GM12878 (cell line): ENCODE results near the gene DPP6. TPM values are rescaled to one million over a fixed set of nuclear protein-coding genes. Genes with fewer than 3 reads are reported as not detected.

Experiments
- ATAC-seq: fragments of 200-7000 bp; cut with Tn5 transposase; 3 replicates; pipeline ENCODE4 v1.9.1; 2020; ENCODE audit warnings: mild to moderate bottlenecking, moderate library complexity
- BruUV-seq: library from RNA; stranded (reverse); fragments of 400-500 nt; replicated peaks from 2 replicates; lab custom pipeline; 2021; lab: Mats Ljungman, UMichigan
- CTCF ChIA-PET: fragments of 300-600 bp; sonication (Branson Sonifier 250); formaldehyde crosslinking; extraction: SDS; loops from one replicate; lab custom pipeline; 2021; ENCODE audit warnings: inconsistent platforms; lab: Yijun Ruan, JAX
- POLR2A ChIA-PET: fragments of 350-600 bp; formaldehyde crosslinking; extraction: SDS; loops from one replicate; lab custom pipeline; 2021; ENCODE audit warnings: inconsistent platforms; lab: Charles Lee
- RAD21 ChIA-PET: fragments of 300-600 bp; sonication (Branson Sonifier 250); formaldehyde crosslinking; loops from one replicate; lab custom pipeline; 2023; ENCODE audit warnings: antibody characterized with exemption; ENCODE audit not compliant: unreplicated experiment; lab: Charles Lee
- SMC1A ChIA-PET: fragments of 300-600 bp; sonication (Branson Sonifier 250); formaldehyde crosslinking; loops from one replicate; lab custom pipeline; 2023; ENCODE audit not compliant: unreplicated experiment, uncharacterized antibody; lab: Charles Lee
- DNase-seq: peaks from one replicate; pipeline ENCODE4 v3.0.0-alpha.2; 2011; ENCODE audit warnings: low read depth, low spot score
- FAIRE-seq: peaks from 3 replicates; lab custom pipeline; 2011; peaks lifted over from hg19 to GRCh38; lab: Jason Lieb, UNC
- H2AFZ ChIP-seq: 2 replicates; pipeline ENCODE4 v1.6.0; 2011; ENCODE audit warnings: low read depth, low read length, control low read depth; ENCODE audit not compliant: control insufficient read depth
- H3K27ac ChIP-seq: 2 replicates; pipeline ENCODE4 v1.5.1; 2011; ENCODE audit warnings: control low read depth; ENCODE audit not compliant: control insufficient read depth, insufficient read depth
- H3K27me3 ChIP-seq, 2 experiments: replicated peaks in 1 of 2; 2 replicates each; pipeline versions ENCODE4 v1.6.0 to v1.6.1; 2011; ENCODE audit warnings: low read length in 1 of 2; ENCODE audit not compliant: control insufficient read depth in 2 of 2, insufficient read depth in 2 of 2
- H3K36me3 ChIP-seq, 2 experiments: 2 replicates each; pipeline ENCODE4 v1.5.1; 2011; ENCODE audit warnings: low read length in 1 of 2; ENCODE audit not compliant: control insufficient read depth in 2 of 2, insufficient read depth in 2 of 2
- H3K4me1 ChIP-seq: 2 replicates; pipeline ENCODE4 v1.6.1; 2011; ENCODE audit warnings: mild to moderate bottlenecking, low read length, moderate library complexity, mixed read lengths; ENCODE audit not compliant: control insufficient read depth, insufficient read depth
- H3K4me2 ChIP-seq: 2 replicates; pipeline ENCODE4 v1.6.0; 2011; ENCODE audit warnings: control low read depth; ENCODE audit not compliant: control insufficient read depth, insufficient read depth
- H3K4me3 ChIP-seq: fragments of 200-600 bp; sonication (generic); 2 replicates; pipeline ENCODE4 v1.5.1; 2016
- H3K79me2 ChIP-seq: 2 replicates; pipeline ENCODE4 v1.6.0; 2011; ENCODE audit warnings: low read length; ENCODE audit not compliant: control insufficient read depth, insufficient read depth
- H3K9ac ChIP-seq: 2 replicates; pipeline ENCODE4 v1.8.0; 2011; ENCODE audit warnings: low read length, control low read depth, mixed read lengths; ENCODE audit not compliant: control insufficient read depth, insufficient read depth
- H3K9me3 ChIP-seq: replicated peaks from 3 replicates; pipeline ENCODE4 v1.5.1; 2011; ENCODE audit warnings: mild to moderate bottlenecking, low read length; ENCODE audit not compliant: control insufficient read depth, insufficient read depth
- H4K20me1 ChIP-seq: 2 replicates; pipeline ENCODE4 v1.6.0; 2011; ENCODE audit not compliant: control insufficient read depth, insufficient read depth
- CHD4 ChIP-seq: fragments of 200-600 bp; sonication (generic); IDR thresholded peaks from 2 replicates; pipeline ENCODE4 v1.6.1; 2016; ENCODE audit warnings: mild to moderate bottlenecking
- ETV6 ChIP-seq, 2 experiments: fragments of 450-650 bp in 1 of 2; IDR thresholded peaks in 1 of 2; conservative IDR thresholded peaks in 1 of 2; 2 replicates each; pipeline ENCODE4 v1.6.1; 2014; ENCODE audit warnings: antibody characterized with exemption in 1 of 2, borderline replicate concordance in 1 of 2, low read depth in 1 of 2, mild to moderate bottlenecking in 1 of 2, moderate library complexity in 1 of 2
- FOXK2 ChIP-seq: fragments of 450-650 bp; IDR thresholded peaks from 2 replicates; pipeline ENCODE4 v1.6.1; 2017; ENCODE audit warnings: mild to moderate bottlenecking, moderate library complexity
- HDAC2 ChIP-seq: fragments of 200-600 bp; sonication (generic); IDR thresholded peaks from 2 replicates; pipeline ENCODE4 v1.6.1; 2017
- MTA2 ChIP-seq: fragments of 450-650 bp; IDR thresholded peaks from 2 replicates; pipeline ENCODE4 v1.6.1; 2016; ENCODE audit warnings: low read depth, mild to moderate bottlenecking, moderate library complexity
- NBN ChIP-seq: fragments of 450-650 bp; IDR thresholded peaks from 2 replicates; pipeline ENCODE4 v1.6.1; 2016
- RCOR1 ChIP-seq: conservative IDR thresholded peaks from 2 replicates; pipeline ENCODE4 v1.6.1; 2012; ENCODE audit warnings: low read depth, low read length, improper control_type of control experiment
- STAT1 ChIP-seq: fragments of 450-650 bp; conservative IDR thresholded peaks from 2 replicates; pipeline ENCODE4 v1.6.1; 2014; ENCODE audit warnings: antibody characterized with exemption, mild to moderate bottlenecking
- USF2 ChIP-seq: IDR thresholded peaks from 2 replicates; pipeline ENCODE4 v1.6.1; 2011; ENCODE audit warnings: low read depth, low read length, improper control_type of control experiment, borderline replicate concordance
- ZBTB4 ChIP-seq: fragments of 450-650 bp; formaldehyde crosslinking; IDR thresholded peaks from 2 replicates; pipeline ENCODE4 v1.4.0; 2022; ENCODE audit warnings: mild to moderate bottlenecking, moderate library complexity
- ZNF592 ChIP-seq: fragments of 450-650 bp; IDR thresholded peaks from 2 replicates; pipeline ENCODE4 v1.6.1; 2017; ENCODE audit warnings: mild to moderate bottlenecking, moderate library complexity
- WGBS: methylation state at CpG from one replicate; pipeline ENCODE4 v1.1.6; 2016; ENCODE audit warnings: low lambda C conversion rate; ENCODE audit not compliant: insufficient replicate concordance, insufficient coverage; ENCODE audit errors: missing lambda C conversion rate; 5-methylcytosine and 5-hydroxymethylcytosine counted together
- in situ Hi-C: fragments of 300-500 bp; cut with MboI; formaldehyde crosslinking; loops from 9 replicates; pipeline ENCODE4 v1.14.3; 2018; ENCODE audit warnings: mixed read lengths
- intact Hi-C: fragments of 100-400 bp; cut with micrococcal nuclease; formaldehyde crosslinking; loops from one replicate; pipeline ENCODE4 v1.14.2; 2022; ENCODE audit not compliant: unreplicated experiment
- polyA plus RNA-seq, 11 experiments: library from polyadenylated mRNA; depleted of rRNA in 4 of 11; unstranded in 6 of 11; stranded (reverse) in 5 of 11; fragments of >200 nt; fragmentation: Nextera tagmentation in 4 of 11; fragmentation: Illumina TruSeq in 1 of 11; extraction: Ambion mirVana in 4 of 11; extraction: Trizol in 1 of 11; gene quantifications; 1 replicate in 1 of 11; 2 replicates in 10 of 11; pipeline versions ENCODE4 v1.2.1 to v1.2.3, GENCODE V29; 2011 to 2016; ENCODE audit warnings: inconsistent platforms in 2 of 11, missing spikeins in 2 of 11, low read depth in 1 of 11
- total RNA-seq, 4 experiments: library from RNA; depleted of rRNA in 3 of 4; stranded (reverse); fragments of >200 nt in 3 of 4; fragmentation: Illumina TruSeq in 1 of 4; extraction: Trizol in 1 of 4; gene quantifications; 2 replicates each; pipeline versions ENCODE4 v1.2.1 to v1.2.3, GENCODE V29; 2013 to 2021

Gene DPP6
- total and polyA plus RNA-seq, 10 of the 15 experiments (the other 5 are each of a cell fraction or from before 2014, with no cell fraction given) = not detected

GRCh38 chr7:154387252-154387651 is 335.1 kb downstream of the DPP6 start:
- no peak for DNase-seq
- no peak overlapping the region for H3K27ac ChIP-seq
- ChIA-PET RAD21 (no interaction called here), SMC1A (no interaction called here), CTCF (no interaction called here), POLR2A (no interaction called here)
- FAIRE-seq = no peak
- H2AFZ ChIP-seq = no peak overlapping the region
- ATAC-seq = no peak
- H3K27me3 ChIP-seq = no peaks in the 10 kb centered on the region
- no peaks in the 10 kb centered on the region for H3K9me3 ChIP-seq
- no peaks in the 10 kb centered on the region for H3K36me3 ChIP-seq
- TF ChIP-seq MTA2 = no peak
- TF ChIP-seq FOXK2 = no peak
- TF ChIP-seq STAT1 = no peak
- TF ChIP-seq CHD4 = no peak
- no peaks in the 10 kb centered on the region for H3K79me2 ChIP-seq
- no peak overlapping the region for H3K9ac ChIP-seq
- intact Hi-C loops (no loop called here), in situ Hi-C loops (no loop called here)
- no TSS peak for BruUV-seq
- H3K4me3 ChIP-seq = no peak overlapping the region
- H4K20me1 ChIP-seq = no peaks in the 10 kb centered on the region
- H3K4me2 ChIP-seq = no peak overlapping the region
- no peaks in the 10 kb centered on the region for H3K4me1 ChIP-seq

GRCh38 chr7:154388412-154388811 is 336.2 kb downstream of the DPP6 start:
- in situ Hi-C loops = no loop called here
- CTCF ChIA-PET = no interaction called here
- Histone ChIP-seq H3K36me3 (no peaks in the 10 kb centered on the region), H2AFZ (no peak overlapping the region), H3K9me3 (no peaks in the 10 kb centered on the region), H3K9ac (no peak overlapping the region), H4K20me1 (no peaks in the 10 kb centered on the region), H3K4me1 (no peaks in the 10 kb centered on the region), H3K4me3 (no peak overlapping the region), H3K27me3 (no peaks in the 10 kb centered on the region), H3K79me2 (no peaks in the 10 kb centered on the region), H3K4me2 (no peak overlapping the region), H3K27ac (no peak overlapping the region)
- WGBS = 45% methylated on average over 4 of the region's 4 CpGs
- RAD21 ChIA-PET = no interaction called here
- ATAC-seq = no peak
- SMC1A ChIA-PET = no interaction called here
- no TSS peak for BruUV-seq
- intact Hi-C loops = no loop called here
- no peak for DNase-seq
- no peak for FAIRE-seq
- POLR2A ChIA-PET = no interaction called here
- TF ChIP-seq ZNF592 (no peak), NBN (no peak), ETV6 (conservative IDR thresholded peaks at IDR 0.05 in 1 of 2, IDR thresholded peaks at IDR 0.05 in 1 of 2; ENCODE audit: borderline replicate concordance in 1 of 2, low read depth in 1 of 2) (no peak), RCOR1 (no peak), USF2 (no peak), ZBTB4 (CRISPR knock-in tag) (no peak), HDAC2 (no peak)
